Keratinocyte (primary cell): ENCODE data around the gene GPX3.

Source experiments
- CTCF ChIP-seq, 3 experiments: IDR thresholded peaks in 1 of 3; conservative IDR thresholded peaks in 1 of 3; optimal IDR thresholded peaks in 1 of 3; 2 replicates in 2 of 3; 3 replicates in 1 of 3; pipeline versions ENCODE3 to v1.5.1; 2011; ENCODE audit warnings: low read length in 3 of 3, mild to moderate bottlenecking in 3 of 3, moderate library complexity in 2 of 3, control low read depth in 1 of 3, inconsistent platforms in 1 of 3; ENCODE audit not compliant: insufficient read depth in 2 of 3; ENCODE audit errors: extremely low read depth in 1 of 3
- EZH2 ChIP-seq: IDR thresholded peaks from one replicate; pipeline ENCODE4 v1.6.1; 2012; ENCODE audit warnings: inconsistent platforms, mild to moderate bottlenecking, low read length, moderate library complexity

- no peak for TF ChIP-seq CTCF (optimal IDR thresholded peaks at IDR 0.05 in 1 of 3, IDR thresholded peaks at IDR 0.05 in 1 of 3, conservative IDR thresholded peaks at IDR 0.05 in 1 of 3; ENCODE audit: extremely low read depth in 1 of 3, insufficient read depth in 2 of 3, low read length in 3 of 3)
- no peak for TF ChIP-seq EZH2
These were observed 48.2 kb downstream of the GPX3 start for GRCh38 chr5:151068433-151069197.
